Neural progenitor cell (in vitro differentiated cells): ENCODE results near the gene TMEM107.

Experiments
- CTCF ChIP-seq: fragments of 200-600 bp; sonication (generic); IDR thresholded peaks from 2 replicates; pipeline ENCODE4 v1.5.1; 2017; ENCODE audit warnings: antibody characterized with exemption, mild to moderate bottlenecking
- EZH2 ChIP-seq: fragments of 200-600 bp; sonication (generic); IDR thresholded peaks from 2 replicates; pipeline ENCODE4 v1.6.1; 2017; ENCODE audit warnings: antibody characterized with exemption, mild to moderate bottlenecking, moderate library complexity
- EZH2phosphoT487 ChIP-seq: fragments of 200-600 bp; sonication (generic); IDR thresholded peaks from 2 replicates; pipeline ENCODE4 v1.6.1; 2017; ENCODE audit warnings: antibody characterized with exemption

GRCh38 chr17:8145811-8146210, 30.4 kb downstream of the TMEM107 start:
- TF ChIP-seq CTCF: no peak
- TF ChIP-seq EZH2: no peak
- TF ChIP-seq EZH2phosphoT487: no peak
